Thyroid gland (tissue), 4 donors: ENCODE data around the gene SLC24A1. TPM values are rescaled to one million over a fixed set of nuclear protein-coding genes. Genes with fewer than 3 reads are reported as not detected.

Experiments used
- DNase-seq, 2 donors: peaks; one replicate each; pipeline ENCODE4 v3.0.0-alpha.2; 2019
- H3K27ac ChIP-seq, 3 donors: fragments of 200-600 bp; sonication (generic); 1 replicate in 2 of 3; 2 replicates in 1 of 3; pipeline ENCODE4 v1.5.1; 2016 to 2019; ENCODE audit warnings: mild to moderate bottlenecking in 1 of 3, moderate library complexity in 1 of 3
- H3K27me3 ChIP-seq: fragments of 200-600 bp; sonication (generic); one replicate; pipeline ENCODE4 v1.5.1; 2019
- H3K36me3 ChIP-seq, 2 donors: fragments of 200-600 bp; sonication (generic); one replicate each; pipeline ENCODE4 v1.5.1; 2016 to 2019
- H3K4me1 ChIP-seq, 2 donors: fragments of 200-600 bp; sonication (generic); one replicate each; pipeline ENCODE4 v1.5.1; 2017 to 2019
- H3K4me3 ChIP-seq, 3 donors: fragments of 200-600 bp; sonication (generic); replicated peaks in 1 of 3; 1 replicate in 2 of 3; 2 replicates in 1 of 3; pipeline ENCODE4 v1.5.1; 2016; ENCODE audit warnings: mild to moderate bottlenecking in 1 of 3
- H3K9me3 ChIP-seq: fragments of 200-600 bp; sonication (generic); one replicate; pipeline ENCODE4 v1.5.1; 2017
- CTCF ChIP-seq, 6 experiments: fragments of 200-600 bp in 3 of 6; fragments of 450-650 bp in 3 of 6; sonication (generic) in 3 of 6; IDR thresholded peaks; one replicate each; pipeline ENCODE4 v1.5.1; 2016 to 2019; ENCODE audit warnings: antibody characterized with exemption in 6 of 6, mild to moderate bottlenecking in 2 of 6, inconsistent platforms in 1 of 6, moderate library complexity in 1 of 6
- POLR2A ChIP-seq, 2 donors: fragments of 450-650 bp; IDR thresholded peaks; one replicate each; pipeline ENCODE4 v1.6.1; 2017; ENCODE audit warnings: antibody characterized with exemption in 2 of 2, mild to moderate bottlenecking in 2 of 2, moderate library complexity in 1 of 2
- WGBS, 2 donors: methylation state at CpG; one replicate each; pipeline ENCODE4 v1.1.5; 2017; 5-methylcytosine and 5-hydroxymethylcytosine counted together
- intact Hi-C: fragments of 100-400 bp; cut with DNase I; formaldehyde crosslinking; loops from one replicate; pipeline ENCODE4 v1.15.1; 2023
- total RNA-seq, 4 donors: library from RNA; depleted of rRNA; stranded (reverse); fragments of >200 nt; gene quantifications; one replicate each; pipeline ENCODE4 v1.2.3, GENCODE V29; 2016

SLC24A1 gene
- total RNA-seq, 4 donors from 2014 or later = 10.6 to 23.5 (median 13.0) TPM

DNA sequence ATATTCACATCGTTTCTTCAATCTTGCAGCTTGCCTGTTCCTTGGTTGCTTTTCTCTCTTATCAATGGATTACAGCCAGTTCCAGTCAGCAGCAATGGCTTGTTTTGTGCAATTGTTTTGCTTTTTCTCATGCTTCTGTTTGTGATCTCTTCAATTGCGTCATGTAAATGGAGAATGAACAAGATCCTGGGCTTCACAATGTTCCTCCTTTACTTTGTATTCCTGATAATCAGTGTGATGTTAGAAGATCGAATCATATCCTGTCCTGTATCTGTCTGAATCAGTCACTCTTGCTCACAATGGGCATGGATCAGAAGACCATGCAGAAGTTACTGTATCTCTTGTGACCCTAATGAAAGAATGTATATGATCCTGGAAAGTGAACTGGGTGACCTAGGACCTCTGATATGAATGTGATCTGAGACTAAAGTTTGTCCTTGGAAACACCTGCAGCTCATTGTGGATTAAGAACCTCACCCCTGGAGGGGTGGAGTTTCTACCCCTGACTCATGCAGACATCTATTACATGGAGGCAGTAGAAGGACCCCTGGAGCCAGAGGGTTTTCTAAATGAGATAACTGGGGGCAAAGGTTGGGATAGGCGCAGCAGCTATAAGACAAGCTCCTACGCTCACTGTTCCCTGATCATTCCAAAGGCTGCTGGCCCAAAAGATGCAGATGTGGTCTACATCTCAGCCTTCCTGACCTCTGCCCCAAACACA lies 32.2 kb downstream of the SLC24A1 start:
- intact Hi-C loops = no loop called here
- DNase-seq = no peak
- no peak overlapping the region for H3K4me3 ChIP-seq
- H3K27me3 ChIP-seq = no peaks in the 10 kb centered on the region
- H3K4me1 ChIP-seq = peaks cover 0 to 10% of the 10 kb centered on the region in 2 donors
- TF ChIP-seq POLR2A (IDR thresholded peaks at IDR 0.05) (no peak), CTCF (IDR thresholded peaks at IDR 0.05) (no peak)
- no peaks in the 10 kb centered on the region for H3K9me3 ChIP-seq
- H3K36me3 ChIP-seq = peaks cover 7 to 8% of the 10 kb centered on the region in 2 donors
- WGBS, 2 donors = 96 to 98% methylated on average over 5 of the region's 5 CpGs
- no peak overlapping the region for H3K27ac ChIP-seq

- Histone ChIP-seq H3K4me1 (peaks cover 0 to 10% of the 10 kb centered on the region in 2 donors), H3K36me3 (peaks cover 8 to 10% of the 10 kb centered on the region in 2 donors), H3K27me3 (no peaks in the 10 kb centered on the region), H3K4me3 (no peak overlapping the region), H3K27ac (no peak overlapping the region), H3K9me3 (no peaks in the 10 kb centered on the region)
- 89 to 100% methylated on average over 1 of the region's 1 CpG for WGBS, 2 donors
- intact Hi-C loops = no loop called here
- DNase-seq = no peak
- TF ChIP-seq POLR2A (IDR thresholded peaks at IDR 0.05) = no peak
- no peak for TF ChIP-seq CTCF (IDR thresholded peaks at IDR 0.05)
Measured at GRCh38 chr15:65655026-65655425, 33.3 kb downstream of the SLC24A1 start.

DNA sequence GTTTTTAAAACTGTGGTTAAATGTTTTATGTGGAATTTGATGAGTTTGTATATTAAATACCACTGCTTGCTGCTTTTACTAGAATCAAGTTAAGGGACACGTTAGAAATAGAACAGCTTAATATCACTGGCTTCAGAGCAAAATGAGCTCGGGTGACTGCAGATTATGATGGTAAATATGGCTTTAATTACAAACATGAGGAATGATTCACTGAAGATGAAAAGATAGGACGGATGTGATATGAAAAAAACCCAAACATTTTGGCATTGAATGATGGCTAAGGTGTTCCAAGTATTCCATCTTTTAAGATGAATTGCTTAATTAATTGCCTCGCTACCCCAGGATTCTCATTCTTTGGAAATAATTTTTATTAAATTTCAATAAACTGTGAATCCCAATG lies 33.7 kb downstream of the SLC24A1 start:
- 82 to 84% methylated on average over 4 of the region's 4 CpGs for WGBS, 2 donors
- DNase-seq = no peak
- Histone ChIP-seq H3K4me3 (no peak overlapping the region), H3K27ac (no peak overlapping the region), H3K9me3 (no peaks in the 10 kb centered on the region), H3K36me3 (peaks cover 8 to 10% of the 10 kb centered on the region in 2 donors), H3K4me1 (peaks cover 0 to 10% of the 10 kb centered on the region in 2 donors), H3K27me3 (no peaks in the 10 kb centered on the region)
- intact Hi-C loops = no loop called here
- TF ChIP-seq POLR2A (IDR thresholded peaks at IDR 0.05) (no peak), CTCF (IDR thresholded peaks at IDR 0.05) (no peak)

DNA sequence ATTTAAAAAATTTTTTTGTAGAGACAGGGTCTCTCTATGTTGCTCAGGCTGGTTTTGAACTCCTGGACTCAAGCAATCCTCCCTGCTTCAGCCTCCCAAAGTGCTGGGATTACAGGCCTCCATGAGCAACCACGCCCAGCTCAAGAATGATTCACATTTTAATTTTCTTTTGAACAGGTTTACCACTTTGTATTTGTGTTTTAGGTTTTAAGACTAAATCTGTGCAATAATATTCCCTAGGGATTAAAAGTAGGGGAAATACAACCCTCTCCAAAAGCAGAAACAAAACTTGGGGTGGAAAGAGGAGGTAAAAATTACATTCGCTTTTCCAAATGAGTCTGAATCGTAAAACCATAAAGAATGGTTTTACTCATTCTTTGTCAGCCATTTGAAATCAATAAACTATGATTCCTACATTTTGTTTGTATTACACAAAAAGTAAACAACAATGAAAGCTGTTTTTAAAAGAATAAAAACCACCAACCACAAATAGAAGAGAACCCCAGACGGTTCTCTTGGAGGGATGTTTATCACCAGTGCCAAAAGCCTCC lies 37.8 kb downstream of the SLC24A1 start:
- peaks cover 12 to 13% of the 10 kb centered on the region in 2 donors for H3K36me3 ChIP-seq
- 92 to 94% methylated on average over 4 of the region's 4 CpGs for WGBS, 2 donors
- TF ChIP-seq POLR2A (IDR thresholded peaks at IDR 0.05) (no peak), CTCF (IDR thresholded peaks at IDR 0.05) (no peak)
- no peak overlapping the region for H3K4me3 ChIP-seq
- intact Hi-C loops = no loop called here
- H3K9me3 ChIP-seq = no peaks in the 10 kb centered on the region
- H3K27ac ChIP-seq = no peak overlapping the region
- no peaks in the 10 kb centered on the region for H3K4me1 ChIP-seq
- no peaks in the 10 kb centered on the region for H3K27me3 ChIP-seq
- DNase-seq = no peak

DNA sequence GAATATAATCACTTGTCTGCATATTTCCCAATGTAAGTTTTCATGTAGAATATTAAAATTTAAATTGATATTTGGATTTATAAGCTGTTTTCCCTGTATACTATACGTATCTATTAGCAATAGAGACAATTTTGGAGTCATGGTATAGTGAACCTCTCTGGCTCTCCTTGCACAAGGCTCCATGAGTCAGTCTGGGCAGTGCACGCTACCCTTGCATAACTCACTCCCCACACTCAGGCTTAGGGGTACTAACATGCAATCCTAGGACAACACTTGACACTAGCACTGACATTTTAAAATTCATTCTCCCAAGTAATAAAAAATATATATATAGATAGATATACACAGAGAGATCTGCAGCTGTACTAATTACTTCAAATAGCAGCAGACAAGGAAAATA lies 39.2 kb downstream of the SLC24A1 start:
- no peaks in the 10 kb centered on the region for H3K9me3 ChIP-seq
- intact Hi-C loops = no loop called here
- no peak for TF ChIP-seq POLR2A (IDR thresholded peaks at IDR 0.05)
- TF ChIP-seq CTCF (IDR thresholded peaks at IDR 0.05) = no peak
- H3K27ac ChIP-seq = no peak overlapping the region
- H3K27me3 ChIP-seq = no peaks in the 10 kb centered on the region
- H3K4me1 ChIP-seq = no peaks in the 10 kb centered on the region
- DNase-seq = no peak
- H3K4me3 ChIP-seq = no peak overlapping the region
- H3K36me3 ChIP-seq = peaks cover 12 to 19% of the 10 kb centered on the region in 2 donors
- 93 to 99% methylated on average over 2 of the region's 2 CpGs for WGBS, 2 donors
